Erythroblast (primary cell): Measurements from ENCODE around the gene MAP6.

Experiments
- GATA1 ChIP-seq: IDR thresholded peaks from 2 replicates; pipeline ENCODE4 v1.6.1; 2011; ENCODE audit warnings: low read depth, mild to moderate bottlenecking, control low read depth, low read length, moderate library complexity
- POLR2A ChIP-seq: IDR thresholded peaks from 2 replicates; pipeline ENCODE4 v1.6.1; 2011; ENCODE audit warnings: mild to moderate bottlenecking, low read length

GRCh38 chr11:75560644-75561043 is 108.2 kb downstream of the MAP6 start:
- TF ChIP-seq POLR2A (no peak), GATA1 (no peak)
